Choroid plexus epithelial cell (primary cell): Measurements from ENCODE around the gene PEAK3.
A peak's percentile ranks its signal among the peaks of the same experiment; 100 is the strongest.

Experiments used
- DNase-seq: peaks from one replicate; pipeline ENCODE4 v3.0.0-alpha.2; 2010; ENCODE audit warnings: low read depth
- H3K4me3 ChIP-seq: 2 replicates; pipeline ENCODE4 v1.5.1; 2011; ENCODE audit warnings: low read depth, mild to moderate bottlenecking, control low read depth, low read length, moderate library complexity
- CTCF ChIP-seq: conservative IDR thresholded peaks from 2 replicates; pipeline ENCODE4 v1.5.1; 2011; ENCODE audit warnings: low read depth, mild to moderate bottlenecking, control low read depth, inconsistent platforms, low read length, moderate library complexity

The PEAK3 gene

GRCh38 chr19:2268861-2269243, 13.1 kb downstream of the PEAK3 start:
- DNase-seq = no peak
- no peak for TF ChIP-seq CTCF

GRCh38 chr19:2268480-2268830, 13.5 kb downstream of the PEAK3 start:
- TF ChIP-seq CTCF = no peak
- H3K4me3 ChIP-seq = no peak overlapping the region
- DNase-seq = no peak

More at GRCh38 chr19:2268861-2269243, 13.1 kb downstream of the PEAK3 start:
- peak overlapping the region; percentile 78 for H3K4me3 ChIP-seq

- DNase-seq = peak; percentile 87
- peak overlapping the region; percentile 17 for H3K4me3 ChIP-seq
- TF ChIP-seq CTCF = no peak
Measured at GRCh38 chr19:2266183-2266993, 15.6 kb downstream of the PEAK3 start.

GRCh38 chr19:2261438-2262172, 20.4 kb downstream of the PEAK3 start:
- no peak overlapping the region for H3K4me3 ChIP-seq
- TF ChIP-seq CTCF = peak; percentile 76
- peak; percentile 46 for DNase-seq

GRCh38 chr19:2260341-2260805, 21.6 kb downstream of the PEAK3 start:
- H3K4me3 ChIP-seq = no peak overlapping the region
- no peak for TF ChIP-seq CTCF
- no peak for DNase-seq

GRCh38 chr19:2259336-2259735, 22.6 kb downstream of the PEAK3 start:
- H3K4me3 ChIP-seq = no peak overlapping the region
- no peak for DNase-seq
- TF ChIP-seq CTCF = no peak
